Measurements from ENCODE around the gene LIG1. TPM values are rescaled to one million over a fixed set of nuclear protein-coding genes. Genes with fewer than 3 reads are reported as not detected.
A peak's percentile ranks its signal among the peaks of the same experiment; 100 is the strongest.

LIG1 gene
- 100 to 1,000 TPM; 187 to 195 TPM for total RNA-seq

GRCh38 chr19:48169939-48170803, at the start of gene LIG1, which contains the start of gene ZSWIM9:
Gene LIG1, minus strand, starts transcription at chr19:48170344. Its CDS starts 4,778 bp downstream, at chr19:48165566.
Gene ZSWIM9, plus strand, starts transcription at chr19:48170680. Its CDS starts 1,123 bp downstream, at chr19:48171803.
- DNase-seq, result peak; percentile 93
- H3K4me1 Mint-ChIP-seq (ENCODE audit: low read depth), result peaks cover 31% of the 10 kb centered on the region
- H3K4me3 Mint-ChIP-seq, result peak within 1 kb of the TSS; percentile 90
- no peaks in the 10 kb centered on the region for H3K27me3 Mint-ChIP-seq (ENCODE audit: low read depth)
- H3K27ac Mint-ChIP-seq, result peak within 1 kb of the TSS; percentile 97
- H3K36me3 Mint-ChIP-seq (ENCODE audit: low read depth), result peaks cover 18% of the 10 kb centered on the region
- intact Hi-C loops (cut with micrococcal nuclease), result loop anchor here (1.0 to 5.0 kb wide), 7 partner anchors 34 to 577 kb away; partner anchors contain the start of genes CARD8, CYTH2, GRWD1 and IZUMO1
- H3K9me3 Mint-ChIP-seq, result no peaks in the 10 kb centered on the region
- CTCF ChIA-PET, result interaction anchor here (0.7 to 1.1 kb wide), 2 partner anchors 90 to 232 kb away, joined by 3 to 5 read pairs; no protein-coding TSS in a partner anchor

- H3K27ac Mint-ChIP-seq, result no peak overlapping the region
- peaks cover 41% of the 10 kb centered on the region for H3K36me3 Mint-ChIP-seq (ENCODE audit: low read depth)
- CTCF ChIA-PET, result interaction anchor here (1.2 to 1.5 kb wide), 2 partner anchors 15 to 41 kb away, joined by 3 to 4 read pairs; no protein-coding TSS in a partner anchor
- no peaks in the 10 kb centered on the region for H3K27me3 Mint-ChIP-seq (ENCODE audit: low read depth)
- intact Hi-C loops (cut with micrococcal nuclease), result no loop called here
- no peak overlapping the region for H3K4me3 Mint-ChIP-seq
- no peaks in the 10 kb centered on the region for H3K9me3 Mint-ChIP-seq
- no peak for DNase-seq
- peaks cover 7% of the 10 kb centered on the region for H3K4me1 Mint-ChIP-seq (ENCODE audit: low read depth)
Measured at GRCh38 chr19:48218997-48219396, 48.9 kb upstream of the LIG1 start.

GRCh38 chr19:48216933-48217332, 46.8 kb upstream of the LIG1 start:
- peaks cover 41% of the 10 kb centered on the region for H3K36me3 Mint-ChIP-seq (ENCODE audit: low read depth)
- H3K9me3 Mint-ChIP-seq, result no peaks in the 10 kb centered on the region
- no peak overlapping the region for H3K4me3 Mint-ChIP-seq
- no peak for DNase-seq
- CTCF ChIA-PET, result no interaction called here
- H3K27me3 Mint-ChIP-seq (ENCODE audit: low read depth), result no peaks in the 10 kb centered on the region
- intact Hi-C loops (cut with micrococcal nuclease), result no loop called here
- H3K27ac Mint-ChIP-seq, result no peak overlapping the region
- peaks cover 7% of the 10 kb centered on the region for H3K4me1 Mint-ChIP-seq (ENCODE audit: low read depth)

- H3K27me3 Mint-ChIP-seq (ENCODE audit: low read depth), result no peaks in the 10 kb centered on the region
- peaks cover 21% of the 10 kb centered on the region for H3K4me1 Mint-ChIP-seq (ENCODE audit: low read depth)
- H3K4me3 Mint-ChIP-seq, result no peak overlapping the region
- no peak for DNase-seq
- intact Hi-C loops (cut with micrococcal nuclease), result no loop called here
- H3K36me3 Mint-ChIP-seq (ENCODE audit: low read depth), result peaks cover 34% of the 10 kb centered on the region
- no peak overlapping the region for H3K27ac Mint-ChIP-seq
- no peaks in the 10 kb centered on the region for H3K9me3 Mint-ChIP-seq
- CTCF ChIA-PET, result no interaction called here
Measured at GRCh38 chr19:48213959-48214358, 43.8 kb upstream of the LIG1 start.

GRCh38 chr19:48210005-48210404, 39.9 kb upstream of the LIG1 start:
- intact Hi-C loops (cut with micrococcal nuclease), result no loop called here
- DNase-seq, result no peak
- CTCF ChIA-PET, result no interaction called here
- Mint-ChIP-seq H3K9me3 (no peaks in the 10 kb centered on the region), H3K4me3 (peak overlapping the region; percentile 19), H3K36me3 (ENCODE audit: low read depth) (peaks cover 28% of the 10 kb centered on the region), H3K27ac (peak overlapping the region; percentile 83), H3K27me3 (ENCODE audit: low read depth) (no peaks in the 10 kb centered on the region), H3K4me1 (ENCODE audit: low read depth) (peaks cover 33% of the 10 kb centered on the region)

- Mint-ChIP-seq H3K4me3 (no peak overlapping the region), H3K36me3 (ENCODE audit: low read depth) (peaks cover 20% of the 10 kb centered on the region), H3K4me1 (ENCODE audit: low read depth) (peaks cover 33% of the 10 kb centered on the region), H3K9me3 (no peaks in the 10 kb centered on the region), H3K27me3 (ENCODE audit: low read depth) (no peaks in the 10 kb centered on the region), H3K27ac (peak overlapping the region; percentile 71)
- DNase-seq, result no peak
- intact Hi-C loops (cut with micrococcal nuclease), result no loop called here
- CTCF ChIA-PET, result interaction anchor here (0.6 to 1.3 kb wide), 2 partner anchors 51 to 54 kb away, joined by 4 to 8 read pairs; no protein-coding TSS in a partner anchor
Measured at GRCh38 chr19:48206397-48207093, 36.4 kb upstream of the LIG1 start.

- Mint-ChIP-seq H3K27ac (no peak overlapping the region), H3K4me1 (ENCODE audit: low read depth) (peaks cover 21% of the 10 kb centered on the region), H3K36me3 (ENCODE audit: low read depth) (peaks cover 16% of the 10 kb centered on the region), H3K4me3 (no peak overlapping the region), H3K9me3 (no peaks in the 10 kb centered on the region), H3K27me3 (ENCODE audit: low read depth) (no peaks in the 10 kb centered on the region)
- CTCF ChIA-PET, result interaction anchor here (0.6 to 3.7 kb wide), 17 partner anchors 10 to 237 kb away, joined by 3 to 21 read pairs (median 3); partner anchors contain the start of gene CARD8
- intact Hi-C loops (cut with micrococcal nuclease), result loop anchor here (1.0 kb wide), 3 partner anchors 34 to 55 kb away; partner anchors contain the start of genes LIG1 and ZSWIM9
- peak; percentile 96 for DNase-seq
Measured at GRCh38 chr19:48203794-48204628, 33.9 kb upstream of the LIG1 start.

- peak; percentile 30 for DNase-seq
- intact Hi-C loops (cut with micrococcal nuclease), result loop anchor here (1.0 kb wide), 1 partner anchor 46 kb away; no protein-coding TSS in a partner anchor
- no peaks in the 10 kb centered on the region for H3K9me3 Mint-ChIP-seq
- CTCF ChIA-PET, result interaction anchor here (0.6 to 3.7 kb wide), 17 partner anchors 9 to 236 kb away, joined by 3 to 21 read pairs (median 3); partner anchors contain the start of gene CARD8
- no peak overlapping the region for H3K27ac Mint-ChIP-seq
- no peaks in the 10 kb centered on the region for H3K27me3 Mint-ChIP-seq (ENCODE audit: low read depth)
- H3K36me3 Mint-ChIP-seq (ENCODE audit: low read depth), result peaks cover 15% of the 10 kb centered on the region
- peaks cover 20% of the 10 kb centered on the region for H3K4me1 Mint-ChIP-seq (ENCODE audit: low read depth)
- no peak overlapping the region for H3K4me3 Mint-ChIP-seq
Measured at GRCh38 chr19:48203222-48203793, 33.2 kb upstream of the LIG1 start.

- H3K36me3 Mint-ChIP-seq (ENCODE audit: low read depth), result peaks cover 3% of the 10 kb centered on the region
Measured at GRCh38 chr19:48196933-48197665, 27.0 kb upstream of the LIG1 start.

GRCh38 chr19:48196321-48196763, 26.2 kb upstream of the LIG1 start:
- H3K27me3 Mint-ChIP-seq (ENCODE audit: low read depth), result peaks cover 6% of the 10 kb centered on the region
- peak overlapping the region; percentile 6 for H3K4me3 Mint-ChIP-seq
- peak overlapping the region; percentile 30 for H3K27ac Mint-ChIP-seq
- intact Hi-C loops (cut with micrococcal nuclease), result no loop called here
- H3K4me1 Mint-ChIP-seq (ENCODE audit: low read depth), result peaks cover 13% of the 10 kb centered on the region
- CTCF ChIA-PET, result no interaction called here
- DNase-seq, result no peak
- H3K36me3 Mint-ChIP-seq (ENCODE audit: low read depth), result peaks cover 8% of the 10 kb centered on the region
- no peaks in the 10 kb centered on the region for H3K9me3 Mint-ChIP-seq

More at GRCh38 chr19:48196933-48197665, 27.0 kb upstream of the LIG1 start:
- no peak overlapping the region for H3K27ac Mint-ChIP-seq
- H3K9me3 Mint-ChIP-seq, result no peaks in the 10 kb centered on the region
- H3K4me1 Mint-ChIP-seq (ENCODE audit: low read depth), result peaks cover 13% of the 10 kb centered on the region
- no peak overlapping the region for H3K4me3 Mint-ChIP-seq
- intact Hi-C loops (cut with micrococcal nuclease), result no loop called here
- CTCF ChIA-PET, result no interaction called here
- DNase-seq, result no peak
- H3K27me3 Mint-ChIP-seq (ENCODE audit: low read depth), result peaks cover 6% of the 10 kb centered on the region

Measured in activated naive CD4-positive, alpha-beta T cell treated with anti-CD3 and anti-CD28 coated beads for 36 hours (primary cell).